SK-N-SH (cell line): ENCODE results near the gene PPP3R1.

Experiments
- CTCF ChIP-seq: fragments of 200-600 bp; sonication (generic); IDR thresholded peaks from 2 replicates; pipeline ENCODE4 v1.6.1; 2017; ENCODE audit warnings: antibody characterized with exemption, mild to moderate bottlenecking, moderate library complexity
- FOXM1 ChIP-seq: IDR thresholded peaks from 2 replicates; pipeline ENCODE4 v1.4.0; 2012; ENCODE audit warnings: low read depth, mild to moderate bottlenecking
- GATA2 ChIP-seq: sonication (generic); formaldehyde crosslinking; IDR thresholded peaks from 2 replicates; pipeline ENCODE4 v1.5.0; 2020; ENCODE audit warnings: mild to moderate bottlenecking, missing genetic modification reagents
- POLR2AphosphoS5 ChIP-seq: IDR thresholded peaks from 2 replicates; pipeline ENCODE4 v1.6.1; 2012; ENCODE audit warnings: low read depth, low read length
- YY1 ChIP-seq: IDR thresholded peaks from 2 replicates; pipeline ENCODE4 v1.4.0; 2012; ENCODE audit warnings: low read depth, mild to moderate bottlenecking

GRCh38 chr2:68250652-68251186 lies 1.6 kb downstream of the PPP3R1 start:
- TF ChIP-seq YY1 (no peak), GATA2 (CRISPR knock-in tag) (no peak), POLR2AphosphoS5 (no peak), FOXM1 (no peak), CTCF (no peak)
